PFSK-1 (cell line): Measurements from ENCODE around the gene GSTM4.

ENCODE experiments used
- SIN3A ChIP-seq: IDR thresholded peaks from 2 replicates; pipeline ENCODE4 v1.6.1; 2012; ENCODE audit warnings: mild to moderate bottlenecking, low read length, moderate library complexity, borderline replicate concordance; ENCODE audit not compliant: insufficient read depth
- TF ChIP-seq, protein P1 (sequence below), 2 experiments: IDR thresholded peaks; 2 replicates each; pipeline versions ENCODE4 v1.6.1 to v1.8.0; 2011 to 2012; ENCODE audit warnings: low read depth in 2 of 2, low read length in 2 of 2, control low read depth in 1 of 2, inconsistent platforms in 1 of 2, mild to moderate bottlenecking in 1 of 2, moderate library complexity in 1 of 2; ENCODE audit not compliant: insufficient read depth in 1 of 2

DNA sequence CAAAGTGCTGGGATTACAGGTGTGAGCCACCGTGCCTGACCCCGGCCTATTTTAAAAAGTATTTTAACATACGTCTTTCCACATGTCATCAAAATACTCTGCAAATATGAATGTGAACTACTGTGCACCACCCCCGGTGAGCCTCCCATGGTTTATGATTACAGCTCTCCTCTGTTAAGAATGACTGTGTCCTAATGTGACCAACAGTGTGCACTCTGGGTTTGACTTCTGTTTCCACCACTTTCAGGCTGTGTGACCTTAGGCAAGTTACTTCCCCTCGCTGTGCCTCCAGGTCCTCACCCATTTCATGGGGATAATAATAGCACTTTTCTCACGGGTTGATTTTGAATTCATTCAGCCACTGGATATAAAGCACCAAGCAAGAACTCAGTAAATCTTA, 21.6 kb upstream of the GSTM4 start:
- TF ChIP-seq, protein P1, sequence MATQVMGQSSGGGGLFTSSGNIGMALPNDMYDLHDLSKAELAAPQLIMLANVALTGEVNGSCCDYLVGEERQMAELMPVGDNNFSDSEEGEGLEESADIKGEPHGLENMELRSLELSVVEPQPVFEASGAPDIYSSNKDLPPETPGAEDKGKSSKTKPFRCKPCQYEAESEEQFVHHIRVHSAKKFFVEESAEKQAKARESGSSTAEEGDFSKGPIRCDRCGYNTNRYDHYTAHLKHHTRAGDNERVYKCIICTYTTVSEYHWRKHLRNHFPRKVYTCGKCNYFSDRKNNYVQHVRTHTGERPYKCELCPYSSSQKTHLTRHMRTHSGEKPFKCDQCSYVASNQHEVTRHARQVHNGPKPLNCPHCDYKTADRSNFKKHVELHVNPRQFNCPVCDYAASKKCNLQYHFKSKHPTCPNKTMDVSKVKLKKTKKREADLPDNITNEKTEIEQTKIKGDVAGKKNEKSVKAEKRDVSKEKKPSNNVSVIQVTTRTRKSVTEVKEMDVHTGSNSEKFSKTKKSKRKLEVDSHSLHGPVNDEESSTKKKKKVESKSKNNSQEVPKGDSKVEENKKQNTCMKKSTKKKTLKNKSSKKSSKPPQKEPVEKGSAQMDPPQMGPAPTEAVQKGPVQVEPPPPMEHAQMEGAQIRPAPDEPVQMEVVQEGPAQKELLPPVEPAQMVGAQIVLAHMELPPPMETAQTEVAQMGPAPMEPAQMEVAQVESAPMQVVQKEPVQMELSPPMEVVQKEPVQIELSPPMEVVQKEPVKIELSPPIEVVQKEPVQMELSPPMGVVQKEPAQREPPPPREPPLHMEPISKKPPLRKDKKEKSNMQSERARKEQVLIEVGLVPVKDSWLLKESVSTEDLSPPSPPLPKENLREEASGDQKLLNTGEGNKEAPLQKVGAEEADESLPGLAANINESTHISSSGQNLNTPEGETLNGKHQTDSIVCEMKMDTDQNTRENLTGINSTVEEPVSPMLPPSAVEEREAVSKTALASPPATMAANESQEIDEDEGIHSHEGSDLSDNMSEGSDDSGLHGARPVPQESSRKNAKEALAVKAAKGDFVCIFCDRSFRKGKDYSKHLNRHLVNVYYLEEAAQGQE (IDR thresholded peaks at IDR 0.05; ENCODE audit: insufficient read depth in 1 of 2, low read depth in 2 of 2, low read length in 2 of 2): no peak
- no peak for TF ChIP-seq SIN3A
